IPS-18a (cell line): ENCODE measurements around the gene CTCF.
"Not testable (repeated sequence)": the region's sequence is repeated elsewhere in the genome, so short reads cannot be mapped to it uniquely, and the experiment has no call there.

Source experiments
- H3K27ac ChIP-seq: one replicate; pipeline ENCODE4 v1.5.1; 2013; ENCODE audit warnings: low read length
- H3K27me3 ChIP-seq: one replicate; pipeline ENCODE4 v1.6.1; 2013; ENCODE audit warnings: mild to moderate bottlenecking, low read length; ENCODE audit not compliant: control insufficient read depth, insufficient read depth
- H3K36me3 ChIP-seq: one replicate; pipeline ENCODE4 v1.6.1; 2013; ENCODE audit warnings: low read depth, low read length; ENCODE audit not compliant: control insufficient read depth
- H3K4me1 ChIP-seq: one replicate; pipeline ENCODE4 v1.6.1; 2013; ENCODE audit warnings: low read depth, low read length; ENCODE audit not compliant: control insufficient read depth
- H3K4me3 ChIP-seq: one replicate; pipeline ENCODE4 v1.5.1; 2013; ENCODE audit warnings: low read length
- H3K9ac ChIP-seq: one replicate; pipeline ENCODE4 v1.6.1; 2013; ENCODE audit warnings: mild to moderate bottlenecking, low read length, moderate library complexity
- H3K9me3 ChIP-seq: one replicate; pipeline ENCODE4 v1.6.1; 2013; ENCODE audit warnings: low read depth, low read length; ENCODE audit not compliant: control insufficient read depth

CTCF gene

GRCh38 chr16:67526149-67526791 is 36.1 kb upstream of the CTCF start:
- Histone ChIP-seq H3K9ac (no peak overlapping the region), H3K9me3 (no peaks in the 10 kb centered on the region), H3K27ac (no peak overlapping the region), H3K36me3 (no peaks in the 10 kb centered on the region), H3K4me1 (peaks cover 4% of the 10 kb centered on the region), H3K27me3 (peaks cover 93% of the 10 kb centered on the region), H3K4me3 (no peak overlapping the region)

- H3K4me1 ChIP-seq, result peaks cover 4% of the 10 kb centered on the region
- peak within 1 kb of the TSS; percentile 9 for H3K9ac ChIP-seq
- H3K9me3 ChIP-seq, result no peaks in the 10 kb centered on the region
- H3K27me3 ChIP-seq, result peaks cover 98% of the 10 kb centered on the region
- H3K27ac ChIP-seq, result no peak within 1 kb of the TSS
- peak within 1 kb of the TSS; percentile 58 for H3K4me3 ChIP-seq
- H3K36me3 ChIP-seq, result no peaks in the 10 kb centered on the region
Observed at GRCh38 chr16:67528222-67528869, 34.0 kb upstream of the CTCF start, which contains the start of gene RIPOR1. TSS of gene RIPOR1 (plus strand) at chr16:67528829. CDS start at chr16:67538447, 9,618 bp downstream.

GRCh38 chr16:67528870-67529581 is 33.3 kb upstream of the CTCF start:
- H3K27me3 ChIP-seq, result peaks cover 98% of the 10 kb centered on the region
- no peaks in the 10 kb centered on the region for H3K36me3 ChIP-seq
- H3K9ac ChIP-seq, result peak overlapping the region; percentile 9
- no peaks in the 10 kb centered on the region for H3K9me3 ChIP-seq
- H3K4me1 ChIP-seq, result peaks cover 4% of the 10 kb centered on the region
- no peak overlapping the region for H3K27ac ChIP-seq
- H3K4me3 ChIP-seq, result peak overlapping the region; percentile 58

DNA sequence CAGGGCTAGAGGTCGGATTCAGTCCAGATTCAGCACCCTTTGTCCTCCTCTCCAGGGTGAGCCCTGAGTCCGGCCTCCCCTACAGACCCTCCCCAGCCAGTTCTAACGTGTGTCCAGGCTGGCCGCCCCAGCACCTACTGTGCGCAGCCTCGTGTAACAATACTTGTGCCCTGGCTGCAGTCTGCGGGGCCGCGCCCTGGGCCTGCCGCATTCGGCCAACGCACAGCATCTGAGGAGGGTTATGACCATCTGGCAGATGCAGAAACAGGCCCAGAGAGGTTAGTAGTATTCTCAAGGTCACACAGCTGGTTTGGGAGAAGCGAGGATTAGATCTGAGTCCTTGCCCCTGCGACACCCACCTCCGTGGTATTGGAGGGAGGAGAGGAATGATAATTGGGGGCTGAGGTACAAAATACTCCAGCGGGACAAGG is 32.7 kb upstream of the CTCF start:
- Histone ChIP-seq H3K36me3 (no peaks in the 10 kb centered on the region), H3K9ac (peak overlapping the region; percentile 9), H3K9me3 (no peaks in the 10 kb centered on the region), H3K27me3 (peaks cover 98% of the 10 kb centered on the region), H3K4me3 (peak overlapping the region; percentile 58), H3K4me1 (peaks cover 4% of the 10 kb centered on the region), H3K27ac (no peak overlapping the region)

GRCh38 chr16:67530013-67530939 is 32.0 kb upstream of the CTCF start:
- H3K27ac ChIP-seq, result no peak overlapping the region
- peaks cover 98% of the 10 kb centered on the region for H3K27me3 ChIP-seq

DNA sequence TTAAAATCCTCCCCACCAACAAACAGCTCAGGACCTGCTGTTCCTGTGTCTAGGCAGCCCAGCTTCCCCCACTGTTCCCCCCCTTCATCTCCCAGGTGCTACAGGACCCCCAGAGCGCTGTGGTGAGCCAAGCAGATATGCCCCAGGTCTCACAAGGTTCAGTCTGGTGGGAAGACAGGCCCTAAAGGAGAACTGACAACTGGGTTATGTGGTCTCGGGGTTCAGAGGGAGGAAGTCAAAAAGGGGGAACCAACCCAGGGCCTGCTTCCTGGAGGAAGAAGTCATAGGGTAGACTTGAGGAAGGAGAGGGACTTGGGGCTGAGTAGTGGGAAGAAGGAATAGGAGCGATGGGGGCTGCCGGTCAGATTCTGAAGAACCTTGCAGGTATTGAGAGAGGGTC is 31.1 kb upstream of the CTCF start:
- H3K4me3 ChIP-seq, result no peak overlapping the region

More at GRCh38 chr16:67530013-67530939, 32.0 kb upstream of the CTCF start:
- Histone ChIP-seq H3K9me3 (no peaks in the 10 kb centered on the region), H3K4me3 (peak overlapping the region; percentile 58), H3K36me3 (no peaks in the 10 kb centered on the region), H3K4me1 (peaks cover 4% of the 10 kb centered on the region), H3K9ac (no peak overlapping the region)

GRCh38 chr16:67533024-67533560 is 29.2 kb upstream of the CTCF start:
- H3K36me3 ChIP-seq, result no peaks in the 10 kb centered on the region
- no peak overlapping the region for H3K4me3 ChIP-seq
- peaks cover 98% of the 10 kb centered on the region for H3K27me3 ChIP-seq
- H3K9ac ChIP-seq, result no peak overlapping the region
- no peaks in the 10 kb centered on the region for H3K9me3 ChIP-seq
- no peak overlapping the region for H3K27ac ChIP-seq
- peaks cover 8% of the 10 kb centered on the region for H3K4me1 ChIP-seq

More for the DNA sequence above, 31.1 kb upstream of the CTCF start:
- Histone ChIP-seq H3K36me3 (no peaks in the 10 kb centered on the region), H3K4me1 (peaks cover 4% of the 10 kb centered on the region), H3K27ac (no peak overlapping the region), H3K9ac (no peak overlapping the region), H3K27me3 (peaks cover 98% of the 10 kb centered on the region), H3K9me3 (no peaks in the 10 kb centered on the region)

DNA sequence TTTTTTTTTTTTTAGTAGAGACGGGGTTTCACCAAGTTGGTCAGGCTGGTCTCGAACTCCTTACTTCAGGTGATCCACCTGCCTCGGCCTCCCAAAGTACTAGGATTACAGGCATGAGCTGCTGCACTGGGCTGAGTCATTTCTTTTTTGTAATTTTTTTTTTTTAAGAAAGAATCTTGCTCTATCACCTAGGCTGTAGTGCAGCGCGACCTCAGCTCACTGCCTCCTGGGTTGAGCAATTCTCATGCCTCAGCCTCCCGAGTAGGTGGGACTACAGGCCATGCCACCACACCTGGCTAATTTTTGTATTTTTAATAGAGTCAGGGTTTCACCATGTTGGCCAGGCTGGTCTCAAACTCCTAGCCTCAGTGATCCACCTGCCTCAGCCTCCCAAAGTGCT is 28.3 kb upstream of the CTCF start:
- Histone ChIP-seq H3K27me3 (peaks cover 100% of the 10 kb centered on the region), H3K4me1 (peaks cover 13% of the 10 kb centered on the region)
- not testable (repeated sequence) for H3K9ac ChIP-seq, H3K36me3 ChIP-seq, H3K27ac ChIP-seq, H3K9me3 ChIP-seq, H3K4me3 ChIP-seq

DNA sequence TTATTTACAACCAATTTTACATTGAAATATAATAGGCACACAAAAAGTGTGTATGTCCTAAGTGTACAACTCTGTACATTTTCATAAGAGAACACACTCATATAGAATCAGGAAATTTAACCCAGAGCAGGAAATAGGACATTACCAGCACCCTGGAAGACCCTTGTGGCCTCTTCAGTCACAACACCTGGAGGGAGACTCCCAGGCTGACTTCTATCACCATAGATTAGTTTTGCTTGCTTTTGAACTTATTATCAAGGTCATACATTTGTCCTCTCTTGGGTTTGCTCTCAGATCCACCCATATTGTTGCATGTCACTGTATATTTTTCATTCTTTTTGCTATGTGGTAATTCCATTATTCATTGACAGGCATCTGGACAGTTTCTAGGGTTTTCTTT is 27.9 kb upstream of the CTCF start:
- no peaks in the 10 kb centered on the region for H3K9me3 ChIP-seq
- no peak overlapping the region for H3K27ac ChIP-seq
- H3K4me3 ChIP-seq, result no peak overlapping the region
- no peaks in the 10 kb centered on the region for H3K36me3 ChIP-seq
- peaks cover 13% of the 10 kb centered on the region for H3K4me1 ChIP-seq
- H3K9ac ChIP-seq, result no peak overlapping the region
- H3K27me3 ChIP-seq, result peaks cover 100% of the 10 kb centered on the region

- peaks cover 100% of the 10 kb centered on the region for H3K27me3 ChIP-seq
- no peak overlapping the region for H3K9ac ChIP-seq
- H3K4me1 ChIP-seq, result peaks cover 9% of the 10 kb centered on the region
- H3K9me3 ChIP-seq, result no peaks in the 10 kb centered on the region
- H3K4me3 ChIP-seq, result no peak overlapping the region
- H3K27ac ChIP-seq, result no peak overlapping the region
- H3K36me3 ChIP-seq, result no peaks in the 10 kb centered on the region
Observed at GRCh38 chr16:67535201-67535600, 27.1 kb upstream of the CTCF start.

GRCh38 chr16:67537270-67537635 is 25.1 kb upstream of the CTCF start:
- H3K4me1 ChIP-seq, result peaks cover 9% of the 10 kb centered on the region
- H3K9me3 ChIP-seq, result no peaks in the 10 kb centered on the region
- H3K27ac ChIP-seq, result no peak overlapping the region
- H3K27me3 ChIP-seq, result peaks cover 94% of the 10 kb centered on the region
- H3K4me3 ChIP-seq, result peak overlapping the region; percentile 54
- no peaks in the 10 kb centered on the region for H3K36me3 ChIP-seq
- no peak overlapping the region for H3K9ac ChIP-seq
